Measurements from ENCODE around the gene SIX2.

The SIX2 gene

DNA sequence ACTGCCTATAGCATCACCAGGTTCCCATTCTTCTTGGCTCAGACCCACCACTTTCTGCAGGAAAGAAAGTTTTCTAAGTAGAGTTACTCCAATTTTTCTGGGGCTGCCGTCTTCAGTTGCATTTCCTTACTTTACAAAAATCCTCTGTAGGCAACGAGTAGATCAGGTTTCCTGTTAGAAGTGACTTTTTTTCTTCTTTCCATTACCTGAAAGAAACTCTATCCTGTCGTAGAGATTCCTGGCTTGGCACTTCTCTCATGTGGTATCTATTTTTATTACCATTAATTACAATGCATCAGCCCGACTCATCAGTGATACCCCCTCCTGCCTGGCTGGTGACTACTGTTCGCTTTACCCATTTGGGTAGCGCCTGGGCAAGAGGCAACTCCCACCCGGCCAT lies 5.6 kb upstream of the SIX2 start:
- no peak for DNase-seq

DNA sequence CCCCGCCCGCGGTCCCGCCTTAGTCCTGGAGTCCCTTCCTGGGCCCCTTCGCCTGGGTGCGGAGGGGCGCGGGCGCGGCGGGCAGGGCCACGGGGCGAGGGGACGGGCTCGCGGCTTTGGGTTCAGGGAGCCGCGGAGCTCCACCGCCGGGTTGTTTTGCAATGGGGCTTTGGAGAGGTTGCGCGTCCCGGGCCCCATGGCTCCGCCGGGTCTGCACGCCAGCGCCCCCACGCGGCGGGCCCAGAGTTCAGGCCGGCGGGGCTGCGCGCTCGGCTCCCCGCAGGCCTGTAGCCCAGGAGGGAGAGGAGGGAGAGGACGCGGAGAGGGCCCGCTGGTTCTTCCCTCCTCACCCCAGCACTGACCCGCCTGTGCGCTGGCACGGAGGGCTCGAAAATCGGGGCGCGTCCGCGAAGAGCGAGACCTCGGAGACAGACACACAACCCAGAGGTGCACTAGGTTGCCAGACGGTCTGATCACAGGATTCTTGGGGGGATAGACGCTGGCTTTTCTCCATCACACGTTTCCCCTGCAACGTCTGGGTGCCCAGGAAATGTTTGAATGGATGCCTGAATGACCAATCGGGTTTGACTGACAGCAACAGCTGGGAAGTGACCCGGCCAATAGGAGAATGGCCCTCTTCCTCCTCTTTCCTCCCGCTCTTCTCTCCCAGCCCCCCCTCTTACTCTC lies 4.9 kb upstream of the SIX2 start:
- DNase-seq: no peak

DNA sequence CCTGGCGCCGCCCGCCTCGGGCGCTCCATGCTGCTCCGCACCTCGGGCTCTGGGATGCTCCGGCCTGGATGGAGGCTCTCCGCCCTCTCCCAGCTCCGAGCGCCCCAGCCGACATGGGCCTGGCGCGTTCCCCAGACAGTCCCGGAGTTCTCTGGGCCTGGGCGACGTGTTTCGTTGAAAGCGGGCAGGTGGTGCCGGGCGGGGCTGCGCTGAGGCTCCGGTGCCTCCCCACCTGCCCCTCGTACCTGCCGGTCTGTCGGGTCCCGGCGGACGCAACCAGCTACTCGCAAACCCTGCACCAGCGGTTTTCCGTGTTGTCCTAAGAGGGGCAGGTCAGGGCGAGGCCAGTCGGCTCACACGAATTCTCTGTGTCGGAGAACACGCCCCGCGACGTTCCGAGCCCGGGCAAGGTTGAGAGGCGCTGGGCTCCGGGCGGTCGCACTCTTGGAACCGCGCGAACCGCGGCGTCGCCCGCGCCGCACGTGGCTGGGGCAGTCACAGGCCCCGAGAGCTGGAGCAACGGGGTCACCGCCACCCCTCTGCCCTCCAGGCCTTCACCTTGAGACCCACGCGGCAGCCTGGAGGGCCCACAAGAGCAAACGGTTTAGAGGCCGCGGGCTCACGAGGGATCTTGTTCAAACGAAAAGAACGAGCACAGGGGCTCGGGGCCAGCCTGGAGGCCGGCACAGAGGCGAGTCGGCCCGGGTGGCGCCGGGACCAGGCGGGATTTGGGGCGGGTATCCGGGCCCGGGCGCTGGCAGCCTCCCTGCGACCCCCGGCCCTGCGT lies 4.2 kb upstream of the SIX2 start:
- DNase-seq: no peak

DNA sequence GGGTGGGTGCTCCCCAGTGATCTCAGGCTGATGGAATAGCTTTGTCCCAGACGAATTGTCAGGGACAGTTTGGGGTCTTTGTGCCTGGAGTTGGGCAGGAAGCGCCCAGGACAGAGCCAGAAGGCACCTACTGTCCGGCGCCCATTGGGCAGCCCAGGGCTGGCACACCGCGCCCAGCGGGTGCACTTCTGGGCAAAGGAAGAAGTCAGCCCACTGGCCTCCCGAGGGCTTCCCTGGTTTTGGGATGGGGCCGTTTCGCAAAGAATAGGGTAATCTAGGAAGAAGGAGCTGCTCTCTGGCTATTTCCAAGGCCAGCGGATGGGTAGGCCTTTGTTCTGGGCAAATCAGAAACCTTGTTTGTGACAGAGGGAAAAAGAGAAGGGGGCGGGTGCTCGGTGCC lies 3.5 kb upstream of the SIX2 start:
- no peak for DNase-seq

DNA sequence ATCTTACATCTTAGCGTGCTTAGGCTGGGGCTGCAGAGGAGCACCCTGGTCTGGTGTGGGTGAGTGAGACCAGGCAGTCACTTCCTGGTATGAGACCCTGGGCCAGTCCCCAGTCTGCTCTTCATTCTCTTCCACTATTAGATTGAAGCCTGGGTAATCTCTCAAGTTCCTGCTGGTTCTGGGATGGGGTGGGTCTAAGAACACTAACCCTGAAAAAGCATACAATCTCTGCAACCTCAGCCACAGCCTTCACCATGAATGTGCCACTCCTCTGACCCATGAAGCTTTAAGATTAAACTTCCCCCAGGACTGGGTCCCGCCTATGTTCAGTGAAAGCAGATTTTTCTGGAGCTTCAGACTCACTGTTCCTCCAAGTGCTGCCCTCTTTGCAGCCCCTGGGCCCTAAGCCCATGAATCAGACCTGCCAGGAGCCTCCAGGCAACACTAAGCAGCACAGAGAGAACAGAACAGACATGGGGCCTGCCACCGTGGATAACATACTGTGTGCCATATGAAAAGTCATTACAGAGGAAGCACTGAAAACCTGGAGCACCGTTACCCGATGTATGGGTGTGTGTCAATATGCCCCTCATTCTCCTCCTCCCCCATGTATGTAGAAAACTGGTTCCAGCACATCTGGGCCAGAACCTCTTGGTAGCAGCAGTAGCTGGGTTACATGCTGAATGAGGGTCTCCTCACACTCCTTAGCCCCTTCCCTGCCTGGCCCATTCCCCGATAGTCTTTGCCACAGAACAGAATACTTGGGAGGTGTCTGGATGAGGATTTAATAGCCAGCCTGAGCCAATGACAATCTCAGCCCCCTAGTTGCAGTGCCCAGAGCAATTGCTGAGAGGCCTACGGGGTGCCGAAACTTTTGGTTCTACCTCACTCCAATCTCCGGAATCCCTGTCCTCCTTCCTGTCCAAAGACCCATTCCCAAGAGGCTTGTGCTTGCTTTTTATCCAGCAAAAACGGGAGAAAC lies 2.7 kb upstream of the SIX2 start:
- no peak for DNase-seq

DNA sequence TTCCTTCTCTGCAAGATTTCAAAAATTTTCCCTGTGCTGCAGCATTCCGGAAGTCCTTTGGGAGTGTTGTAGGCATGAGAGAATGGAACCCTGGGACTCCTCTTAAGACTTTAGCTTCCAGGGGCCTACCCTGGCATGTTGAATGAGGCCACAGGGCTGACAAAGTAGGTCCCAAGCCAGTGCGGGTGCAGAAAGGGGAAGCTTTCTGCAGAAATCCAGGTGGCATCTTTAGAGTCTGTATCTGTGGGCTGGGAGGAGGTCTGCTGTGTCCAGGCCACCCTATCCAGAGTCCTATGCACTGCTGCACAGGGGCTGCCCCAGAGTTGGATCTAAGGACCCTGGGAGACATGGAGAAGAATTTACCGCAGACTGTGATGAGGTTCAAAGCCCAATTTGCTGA lies 1.9 kb upstream of the SIX2 start:
- DNase-seq: no peak

DNA sequence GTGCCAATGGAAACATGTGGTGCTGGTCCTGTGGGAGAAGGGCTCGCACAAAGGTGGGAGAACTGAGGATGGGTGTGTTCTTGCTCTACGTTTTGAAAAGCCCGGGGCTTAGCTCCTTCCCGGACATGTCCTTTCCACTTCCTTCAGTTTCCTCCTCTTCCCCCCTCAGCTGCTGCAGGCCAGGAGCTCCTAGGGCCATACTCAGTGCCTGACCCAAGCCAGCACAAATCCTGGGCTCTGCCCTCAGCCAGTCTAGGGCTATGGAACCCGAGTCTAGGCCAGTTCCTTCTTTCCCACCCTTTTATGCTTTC lies 1.4 kb upstream of the SIX2 start:
- DNase-seq: no peak

DNA sequence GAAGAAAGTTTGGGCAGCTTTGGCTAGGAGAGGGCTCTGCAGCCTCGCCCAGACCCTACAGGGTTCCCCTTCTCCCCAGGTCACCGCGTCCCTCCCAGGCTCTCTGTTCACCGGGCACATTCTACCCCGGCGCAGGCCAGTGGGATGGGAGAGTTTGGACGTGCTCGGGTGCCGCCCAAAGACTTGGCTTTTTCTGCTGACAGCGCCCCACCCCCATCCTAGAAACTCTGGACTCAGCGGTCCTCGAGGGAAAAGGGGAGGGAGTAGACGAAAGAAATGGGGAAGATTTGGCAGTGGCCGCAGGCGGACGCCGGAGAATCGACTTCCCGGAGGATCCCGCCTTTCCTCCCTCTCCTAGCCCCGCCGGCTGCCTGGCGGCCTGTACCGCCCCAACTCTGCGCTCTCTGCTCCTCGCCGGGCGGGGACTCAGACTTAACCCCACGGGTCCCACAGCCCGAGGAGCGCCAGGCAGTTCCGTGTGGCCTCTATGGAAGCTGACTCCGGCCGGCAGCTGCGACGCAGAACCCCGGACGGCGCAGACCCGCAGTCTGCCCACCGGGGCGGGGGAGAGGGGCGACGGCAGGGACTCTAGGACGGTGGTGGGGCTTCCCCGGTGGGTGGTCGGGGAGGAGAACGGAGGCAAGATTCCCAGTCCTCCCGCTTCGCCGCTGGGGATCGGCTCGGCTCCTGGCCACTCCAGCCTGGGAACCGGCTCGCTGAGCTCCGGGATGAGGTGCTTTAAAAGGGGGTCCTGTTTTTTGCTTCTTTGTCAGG lies 863 bp upstream of the SIX2 start:
- no peak for DNase-seq

DNA sequence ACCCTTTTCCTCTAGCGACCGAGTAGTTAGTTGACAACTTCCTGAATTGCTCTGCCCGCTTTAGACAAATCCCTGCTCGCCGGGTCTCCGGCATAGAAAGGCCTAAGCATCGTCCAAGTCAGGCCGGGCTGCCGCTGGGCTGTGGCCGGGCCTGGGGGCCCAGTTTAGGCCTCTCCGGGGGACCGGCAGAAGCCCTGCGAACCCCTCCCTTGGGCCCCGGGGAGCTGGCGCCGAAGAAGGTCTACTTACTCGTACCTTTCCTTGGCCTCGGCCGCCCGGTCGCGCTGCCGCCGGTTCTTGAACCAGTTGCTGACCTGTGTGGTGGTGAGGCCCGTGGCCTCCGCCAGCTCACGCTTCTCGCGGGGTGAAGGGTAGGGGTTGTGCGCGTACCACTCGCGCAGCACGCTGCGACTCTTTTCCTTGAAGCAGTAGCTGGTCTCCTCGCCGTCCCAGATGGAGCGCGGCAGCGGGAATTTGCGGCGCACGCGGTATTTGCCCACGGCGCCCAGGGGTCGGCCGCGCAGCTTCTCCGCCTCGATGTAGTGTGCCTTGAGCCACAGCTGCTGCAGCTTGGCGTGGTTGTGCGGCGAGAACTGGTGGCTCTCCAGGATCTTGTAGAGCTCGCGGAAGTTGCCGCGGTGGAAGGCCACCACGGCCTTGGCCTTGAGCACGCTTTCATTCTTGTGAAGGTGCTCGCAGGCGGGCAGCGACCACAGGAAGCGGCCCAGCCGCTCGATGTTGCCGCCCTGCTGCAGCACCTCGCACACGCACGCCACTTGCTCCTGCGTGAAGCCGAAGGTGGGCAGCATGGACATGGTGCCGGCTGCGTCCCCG lies 739 bp downstream of the SIX2 start:
- peak; percentile 5 for DNase-seq

DNA sequence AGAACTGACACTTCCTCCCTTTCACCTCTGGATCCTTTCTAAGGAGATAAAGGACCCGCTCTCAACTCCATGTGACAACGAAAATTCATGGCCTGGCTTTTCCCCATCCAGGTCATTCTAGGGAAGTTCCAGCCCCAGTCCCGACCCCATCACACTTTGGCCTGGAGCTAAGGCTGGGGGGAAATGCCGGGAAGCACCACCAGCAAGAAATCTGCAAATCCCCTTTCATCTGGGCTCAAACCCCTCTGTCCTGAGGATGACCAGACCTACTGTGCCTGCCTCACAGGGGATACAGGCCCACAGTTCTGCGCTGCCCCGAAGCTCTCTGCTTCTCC lies 1.3 kb downstream of the SIX2 start:
- no peak for DNase-seq

DNA sequence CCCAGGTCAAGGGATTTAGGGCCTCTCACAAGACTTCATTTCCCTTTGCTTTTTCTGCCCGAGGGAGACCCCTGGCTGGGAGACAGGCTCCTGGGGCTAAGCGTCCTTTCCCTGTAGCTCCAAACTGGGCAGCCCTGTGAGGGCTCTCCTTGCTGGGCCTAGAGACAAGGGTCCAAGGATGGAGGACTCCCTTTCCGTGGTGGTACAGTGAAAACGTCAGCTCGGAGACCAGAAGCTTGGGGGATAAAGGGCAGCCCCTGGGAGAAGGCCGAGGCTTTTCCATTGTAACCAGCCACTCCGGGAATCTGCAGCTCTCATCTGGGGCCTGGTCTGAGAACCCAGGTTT lies 2.3 kb downstream of the SIX2 start:
- no peak for DNase-seq

DNA sequence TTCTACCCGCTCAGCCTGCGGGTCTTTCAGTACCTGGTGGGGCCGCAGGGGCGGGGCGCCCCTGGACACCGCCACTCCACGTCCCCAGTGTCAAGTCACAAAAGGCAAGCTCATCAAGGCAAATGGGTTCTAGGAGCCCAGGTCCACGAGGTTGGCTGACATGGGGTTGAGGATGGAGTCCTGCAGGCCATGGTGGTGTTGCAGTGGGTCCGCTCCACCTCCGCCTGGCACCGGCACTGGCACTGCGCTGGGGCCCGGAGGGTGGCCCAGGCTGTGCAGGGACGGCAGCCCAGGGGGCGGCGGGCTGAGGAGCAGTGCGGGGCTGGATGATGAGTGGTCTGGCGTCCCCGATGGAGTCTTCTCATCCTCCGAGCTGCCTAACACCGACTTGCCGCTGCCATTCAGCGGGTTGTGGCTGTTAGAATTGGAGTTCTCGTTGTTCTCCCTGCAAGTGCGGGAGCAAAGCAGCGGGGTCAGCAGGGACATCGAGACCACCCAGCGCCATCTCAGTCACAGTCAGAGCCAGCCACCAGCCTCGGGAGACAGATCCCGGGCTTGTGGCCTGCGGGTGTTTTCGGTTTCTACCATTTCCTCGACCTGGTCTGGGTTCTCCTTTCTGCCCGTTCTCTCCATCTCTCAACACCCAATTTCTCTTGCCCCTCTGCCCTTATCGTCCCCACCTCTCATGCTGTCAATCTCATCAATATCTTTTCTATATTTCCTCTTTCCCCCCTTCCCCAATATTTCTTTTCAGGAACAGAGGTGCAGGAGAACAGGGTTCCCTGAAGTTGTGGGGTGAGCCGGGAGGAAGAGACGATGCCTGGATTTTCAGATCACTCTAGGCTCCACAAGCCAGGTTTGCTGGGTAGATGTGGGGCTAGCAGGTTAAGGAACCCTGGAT lies 3.0 kb downstream of the SIX2 start:
- no peak for DNase-seq

DNA sequence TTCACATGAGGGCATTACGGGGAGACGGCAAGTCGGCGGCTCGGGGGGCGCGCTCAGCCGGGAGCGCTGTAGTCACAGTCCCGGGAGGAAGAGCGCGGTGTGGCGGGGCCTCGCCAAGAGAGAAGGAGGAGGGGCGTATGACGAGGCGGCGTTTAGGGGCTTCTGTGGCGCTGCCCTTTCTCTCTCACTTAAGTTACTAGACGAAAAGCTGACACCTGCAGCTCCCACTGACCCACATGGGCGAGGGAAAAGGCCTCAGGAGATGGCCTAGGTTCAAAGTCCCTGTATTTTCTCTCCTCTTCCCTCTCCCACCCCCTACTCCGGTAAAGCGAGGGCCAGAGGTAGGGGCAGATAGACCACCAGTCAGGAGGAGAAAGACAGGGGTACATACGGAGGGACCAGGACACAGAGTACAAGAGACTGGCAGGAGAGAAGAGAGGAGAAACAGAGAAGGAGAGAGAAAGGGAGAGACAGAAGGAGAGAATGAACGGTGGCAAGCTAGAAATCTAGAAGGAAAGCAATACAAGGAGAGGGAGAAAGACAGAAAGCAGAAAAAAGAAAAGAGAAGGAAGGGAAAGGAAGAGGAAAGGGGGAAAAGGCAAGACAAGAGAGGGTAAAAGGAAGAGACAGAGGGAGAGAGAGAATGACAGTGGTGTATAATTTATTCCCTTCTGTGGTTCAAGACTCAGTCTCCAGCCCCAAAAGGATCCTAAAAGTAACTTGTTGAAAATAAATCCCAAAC lies 3.8 kb downstream of the SIX2 start:
- DNase-seq: no peak

DNA sequence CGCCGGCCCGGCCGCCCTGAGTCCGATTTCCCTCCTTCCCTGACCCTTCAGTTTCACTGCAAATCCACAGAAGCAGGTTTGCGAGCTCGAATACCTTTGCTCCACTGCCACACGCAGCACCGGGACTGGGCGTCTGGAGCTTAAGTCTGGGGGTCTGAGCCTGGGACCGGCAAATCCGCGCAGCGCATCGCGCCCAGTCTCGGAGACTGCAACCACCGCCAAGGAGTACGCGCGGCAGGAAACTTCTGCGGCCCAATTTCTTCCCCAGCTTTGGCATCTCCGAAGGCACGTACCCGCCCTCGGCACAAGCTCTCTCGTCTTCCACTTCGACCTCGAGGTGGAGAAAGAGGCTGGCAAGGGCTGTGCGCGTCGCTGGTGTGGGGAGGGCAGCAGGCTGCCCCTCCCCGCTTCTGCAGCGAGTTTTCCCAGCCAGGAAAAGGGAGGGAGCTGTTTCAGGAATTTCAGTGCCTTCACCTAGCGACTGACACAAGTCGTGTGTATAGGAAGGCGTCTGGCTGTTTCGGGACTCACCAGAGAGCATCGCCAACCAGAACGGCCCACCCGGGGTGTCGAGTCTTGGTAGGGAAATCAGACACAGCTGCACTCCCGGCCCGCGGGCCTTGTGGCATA lies 4.6 kb downstream of the SIX2 start:
- no peak for DNase-seq

DNA sequence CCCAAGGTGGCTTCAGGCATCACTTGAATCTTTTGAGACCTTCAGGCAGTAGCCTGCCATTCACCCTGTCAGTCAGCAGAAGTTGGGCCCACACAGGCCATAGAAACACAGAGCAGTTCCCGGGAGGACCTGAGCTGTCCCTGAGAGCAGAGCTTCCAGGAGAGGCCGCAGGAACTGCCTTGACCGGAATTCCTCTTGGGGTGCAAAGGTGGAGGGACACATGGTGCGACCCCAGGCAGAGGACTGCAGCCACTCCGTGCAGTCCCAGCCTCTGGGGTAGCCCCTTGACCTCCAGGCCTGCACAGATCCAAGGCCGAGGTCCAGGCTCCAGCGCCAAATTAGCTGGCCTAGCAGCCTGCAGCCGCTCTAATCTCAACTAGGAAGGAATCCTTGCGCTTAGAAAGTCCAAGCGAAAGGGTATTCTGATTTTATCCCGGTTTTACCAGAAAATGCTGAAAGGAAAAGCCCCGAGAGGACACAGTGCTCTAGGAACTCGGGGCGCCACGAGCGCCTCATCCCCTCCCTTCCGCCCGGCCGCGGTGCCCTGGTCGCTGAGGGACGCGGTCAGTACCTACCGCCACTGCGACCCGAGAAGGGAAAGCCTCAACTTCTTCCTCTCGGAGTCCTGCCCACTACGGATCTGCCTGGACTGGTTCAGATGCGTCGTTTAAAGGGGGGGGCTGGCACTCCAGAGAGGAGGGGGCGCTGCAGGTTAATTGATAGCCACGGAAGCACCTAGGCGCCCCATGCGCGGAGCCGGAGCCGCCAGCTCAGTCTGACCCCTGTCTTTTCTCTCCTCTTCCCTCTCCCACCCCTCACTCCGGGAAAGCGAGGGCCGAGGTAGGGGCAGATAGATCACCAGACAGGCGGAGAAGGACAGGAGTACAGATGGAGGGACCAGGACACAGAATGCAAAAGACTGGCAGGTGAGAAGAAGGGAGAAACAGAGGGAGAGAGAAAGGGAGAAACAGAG lies 5.4 kb downstream of the SIX2 start:
- DNase-seq: no peak

DNA sequence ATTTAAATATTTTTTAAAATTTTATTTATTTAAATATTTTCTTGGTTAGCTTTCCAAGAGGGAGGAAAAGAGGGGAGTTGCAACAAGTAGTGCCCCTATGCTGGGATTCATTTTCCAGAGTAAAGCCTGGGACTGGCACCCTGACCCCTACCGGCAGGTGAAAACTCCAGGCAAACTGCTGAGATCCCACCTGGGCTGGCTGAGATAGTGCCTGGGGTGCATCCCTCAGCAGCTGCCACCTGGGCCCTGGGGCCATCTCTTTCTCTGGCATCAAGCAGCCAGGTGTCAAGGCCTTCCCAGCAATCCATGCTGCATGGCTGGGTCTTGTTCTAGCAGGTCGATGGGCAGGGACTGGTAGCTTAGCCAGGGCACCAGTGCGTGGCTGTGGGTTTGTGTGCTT lies 6.6 kb downstream of the SIX2 start:
- no peak for DNase-seq

DNA sequence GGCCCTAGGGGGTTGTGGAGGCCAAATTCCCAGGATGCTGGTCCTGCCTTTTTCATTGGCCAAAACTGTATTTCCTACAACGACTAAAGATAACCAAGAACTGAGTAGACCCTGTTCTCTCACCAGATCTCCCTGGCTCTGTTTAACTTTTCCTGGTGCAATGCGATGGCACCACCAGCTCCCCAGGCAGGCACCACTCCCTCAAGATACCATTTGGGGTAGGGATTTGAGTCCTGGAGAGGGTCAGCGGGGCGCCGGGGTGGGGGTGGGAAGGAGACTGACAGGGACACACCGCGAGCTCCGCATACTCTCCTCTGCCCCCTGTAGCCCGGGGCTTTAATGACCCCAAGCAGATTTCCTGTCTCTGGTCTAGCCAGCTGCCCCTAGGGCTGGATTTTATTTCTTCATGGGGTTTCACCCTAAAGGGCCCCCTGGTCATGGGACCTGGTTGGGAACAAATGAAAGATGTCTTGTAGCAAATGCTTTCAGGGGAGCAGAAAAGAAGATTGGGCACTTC lies 7.3 kb downstream of the SIX2 start:
- DNase-seq: no peak
